Stimulated activated CD4-positive, alpha-beta T cell treated with anti-CD3 and anti-CD28 coated beads, Interleukin-1b, Interleukin-23, amount 100 ng/mL, for 1 hour (primary cell): Measurements from ENCODE around the gene TPRA1.

Source experiments
- DNase-seq, 2 donors: peaks; one replicate each; pipeline ENCODE4 v3.0.0-alpha.2; 2020; ENCODE audit warnings: low read depth in 2 of 2

The TPRA1 gene

DNA sequence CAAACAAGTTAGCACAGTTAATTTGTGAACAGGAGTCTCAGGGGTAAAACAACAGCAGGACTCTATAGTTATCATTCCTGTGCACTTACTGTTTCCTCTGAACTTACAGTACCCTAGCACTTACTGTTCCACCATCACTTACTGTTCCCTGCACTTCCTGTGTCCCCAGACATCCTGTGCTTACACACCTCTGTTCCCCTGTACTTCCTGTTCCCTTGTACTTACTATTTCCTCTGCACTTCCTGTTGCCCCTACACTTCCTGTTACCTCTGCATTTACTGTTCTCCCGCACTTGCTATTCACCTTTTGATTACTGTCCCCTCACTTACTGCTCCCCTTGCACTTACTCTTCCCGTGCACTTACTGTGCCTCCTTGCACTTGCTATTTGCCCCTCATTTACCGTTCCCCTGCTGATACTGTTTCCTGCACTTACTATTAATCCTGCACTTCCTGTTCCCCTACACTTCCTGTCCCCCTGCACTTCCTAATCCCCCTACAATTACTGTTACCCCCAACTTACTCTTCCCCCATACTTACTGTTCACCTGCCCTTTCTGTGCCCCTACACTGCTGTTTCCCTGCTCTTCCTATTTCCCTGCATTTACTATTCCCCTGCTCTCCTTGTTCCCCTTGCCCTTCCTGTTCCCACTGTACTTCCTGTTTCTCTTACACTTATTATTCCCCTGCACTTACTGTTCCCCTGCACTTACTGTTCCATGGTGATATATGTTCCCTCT, 30.3 kb downstream of the TPRA1 start:
- DNase-seq, result no peak

GRCh38 chr3:127556565-127556964, 34.0 kb downstream of the TPRA1 start:
- DNase-seq, result no peak

- no peak for DNase-seq
Observed at GRCh38 chr3:127555108-127555507, 35.4 kb downstream of the TPRA1 start.

GRCh38 chr3:127552038-127552437, 38.5 kb downstream of the TPRA1 start:
- DNase-seq, result no peak

- DNase-seq, result no peak
Observed at GRCh38 chr3:127551178-127551577, 39.4 kb downstream of the TPRA1 start.

DNA sequence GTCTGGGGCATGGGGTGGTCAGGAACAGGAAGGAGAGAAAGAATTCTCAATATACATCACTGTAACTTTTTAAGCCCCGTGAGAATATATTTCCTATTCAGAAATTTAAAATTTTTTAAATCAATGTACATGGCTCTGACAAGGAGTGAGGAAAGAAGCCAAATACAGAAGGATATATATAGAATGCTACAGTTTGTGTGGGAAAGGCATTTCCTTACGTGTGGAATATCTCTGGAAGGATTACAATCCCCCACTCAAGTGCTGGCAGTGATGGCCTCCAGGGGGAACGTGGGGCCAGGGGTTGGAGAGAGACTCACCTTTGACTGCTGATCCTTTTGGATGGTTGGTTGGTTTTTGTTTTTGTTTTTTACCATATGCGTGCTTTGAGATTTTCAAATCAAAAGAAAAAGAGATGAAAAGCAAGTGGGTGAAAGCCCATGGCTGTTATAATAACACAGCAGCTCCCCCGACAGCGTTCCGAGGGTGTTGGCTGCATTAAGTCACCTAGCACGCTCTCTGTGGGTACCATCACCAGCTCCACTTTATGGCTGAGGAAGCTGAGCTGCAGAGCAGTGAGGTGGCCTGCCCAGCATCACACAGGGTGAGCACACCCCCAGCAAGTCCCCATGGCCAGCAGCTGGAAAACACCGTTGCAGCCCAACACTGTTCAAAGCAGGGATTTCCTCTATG, 39.9 kb downstream of the TPRA1 start:
- no peak for DNase-seq

- DNase-seq, result no peak
Observed at GRCh38 chr3:127549826-127550467, 40.6 kb downstream of the TPRA1 start.

DNA sequence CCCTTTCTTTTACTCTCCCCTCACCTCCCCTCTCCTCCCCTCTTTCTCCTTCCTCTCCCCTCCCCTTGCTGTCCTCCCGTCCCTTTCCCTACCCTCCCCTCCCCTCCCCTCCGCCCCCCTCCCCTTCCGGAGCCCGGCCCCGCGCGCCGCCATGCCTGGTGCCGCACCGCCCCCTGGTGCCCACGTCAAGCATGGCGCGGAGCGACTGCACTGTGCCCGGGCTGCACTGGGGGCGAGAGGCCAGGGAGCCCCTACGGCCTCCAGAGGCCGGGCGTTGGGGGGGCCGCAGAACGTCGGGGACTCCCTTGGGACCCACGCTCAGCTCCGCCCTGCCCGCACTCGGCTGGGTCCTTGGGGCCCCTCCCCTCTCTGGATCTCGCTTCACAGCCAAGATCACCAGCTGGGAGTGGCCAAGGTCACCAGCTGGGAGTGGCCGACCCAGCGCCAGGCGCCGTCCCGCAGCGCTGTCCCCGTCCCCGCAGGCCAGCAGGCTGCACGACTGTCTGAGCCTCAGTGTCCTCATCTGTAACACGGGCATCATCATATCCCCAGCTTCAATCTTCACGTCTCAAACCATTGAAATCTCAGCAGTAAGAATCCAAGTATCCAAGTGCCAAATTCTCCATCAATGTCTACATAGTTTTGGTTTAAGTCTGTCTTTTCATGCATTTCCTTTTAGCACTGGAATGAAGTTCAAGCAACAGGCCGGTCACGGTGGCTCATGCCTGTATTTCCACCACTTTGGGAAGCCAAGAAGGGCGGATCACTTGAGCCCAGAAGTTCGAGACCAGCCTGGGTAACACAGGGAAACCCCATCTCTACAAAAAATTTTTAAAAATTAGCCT, 42.5 kb downstream of the TPRA1 start:
- peak; percentile 58 to 76 for DNase-seq

GRCh38 chr3:127546970-127547733, 43.4 kb downstream of the TPRA1 start:
- no peak for DNase-seq

GRCh38 chr3:127546554-127546953, 44.0 kb downstream of the TPRA1 start:
- DNase-seq, result no peak

GRCh38 chr3:127545711-127546457, 44.6 kb downstream of the TPRA1 start:
- no peak for DNase-seq

- DNase-seq, result no peak
Observed at GRCh38 chr3:127545216-127545615, 45.3 kb downstream of the TPRA1 start.

GRCh38 chr3:127544803-127545201, 45.7 kb downstream of the TPRA1 start:
- DNase-seq, result no peak

DNA sequence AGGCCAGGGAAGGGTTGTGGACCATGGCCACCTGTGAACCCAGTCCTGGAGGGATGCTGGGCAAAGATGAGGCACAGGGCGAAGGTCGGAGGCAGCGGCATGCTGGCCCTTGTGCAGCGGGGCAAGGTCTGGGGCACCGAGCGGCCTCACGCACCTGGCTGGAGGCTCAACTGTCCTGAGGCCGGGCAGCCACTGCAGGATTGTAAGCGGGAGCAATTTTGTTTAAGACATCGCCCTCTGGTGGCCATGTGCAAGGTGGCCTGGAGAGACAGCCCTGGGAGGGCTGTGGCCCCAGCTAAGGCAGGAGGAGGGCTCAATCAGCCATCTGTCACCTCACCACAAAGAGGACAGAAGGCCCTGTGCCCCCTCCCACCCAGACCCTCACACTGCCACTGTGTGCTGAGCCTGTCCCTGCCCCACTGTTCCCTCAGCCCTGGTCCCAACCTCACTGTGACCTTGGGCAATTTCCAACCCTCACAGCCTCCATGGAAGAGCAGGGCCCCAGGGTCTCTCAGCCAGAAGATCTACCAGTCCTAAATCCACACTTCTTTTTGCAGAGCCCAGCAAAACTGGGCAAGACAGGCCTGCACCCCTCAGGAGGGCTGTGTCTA, 46.2 kb downstream of the TPRA1 start:
- peak; percentile 10 to 57 for DNase-seq

- DNase-seq, result no peak
Observed at GRCh38 chr3:127543441-127543840, 47.1 kb downstream of the TPRA1 start.

DNA sequence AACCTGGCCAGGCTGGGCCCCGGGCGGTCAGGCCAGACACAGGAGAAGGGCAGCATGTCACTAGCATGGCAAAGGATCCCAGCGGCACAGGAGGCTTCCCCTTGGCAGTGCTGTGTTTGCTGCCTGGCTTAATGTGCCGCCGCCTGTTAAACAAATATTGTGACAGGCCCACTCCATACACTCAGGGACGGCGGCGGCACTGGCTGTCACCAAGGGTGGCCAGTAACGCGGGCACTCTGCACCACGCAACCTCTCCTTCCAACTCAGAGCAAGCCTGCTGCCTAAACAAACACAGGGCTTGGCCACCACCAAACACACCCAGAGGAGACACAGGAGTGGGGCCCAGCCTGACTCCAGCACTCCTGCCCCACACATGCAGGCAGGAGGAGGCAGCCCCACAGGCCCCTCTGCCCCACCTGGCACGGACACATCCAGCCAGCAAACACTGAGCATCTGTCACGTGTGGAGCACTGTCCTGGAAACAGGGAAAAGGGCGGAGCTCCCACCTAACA, 48.0 kb downstream of the TPRA1 start:
- DNase-seq, result no peak

DNA sequence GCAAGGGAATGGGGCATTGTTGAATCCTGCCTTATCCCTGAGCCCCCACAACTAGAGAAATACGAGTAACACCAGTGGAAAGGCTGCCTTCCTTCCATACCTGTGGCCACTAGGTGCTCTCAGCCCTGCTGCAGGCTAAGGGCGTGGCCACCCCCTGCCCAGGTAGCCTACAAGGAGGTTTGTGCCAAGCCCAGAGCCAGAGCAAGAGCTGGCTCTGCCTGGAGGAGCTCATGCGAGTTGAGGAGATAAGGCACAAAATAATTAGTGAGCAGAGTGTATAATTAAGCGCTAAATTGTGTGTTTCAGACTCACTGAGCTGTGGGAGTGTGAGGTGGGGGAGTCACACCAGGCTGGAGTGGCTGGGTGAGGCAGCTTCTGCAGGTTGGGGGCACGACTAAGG, 49.2 kb downstream of the TPRA1 start:
- DNase-seq, result no peak

- no peak for DNase-seq
Observed at GRCh38 chr3:127539366-127540060, 51.0 kb downstream of the TPRA1 start.

- no peak for DNase-seq
Observed at GRCh38 chr3:127538569-127538968, 52.0 kb downstream of the TPRA1 start.
